Uterus (tissue), 4 donors: ENCODE measurements around the gene ATM. TPM values are rescaled to one million over a fixed set of nuclear protein-coding genes. Genes with fewer than 3 reads are reported as not detected.

Source experiments
- DNase-seq, 2 donors: peaks; one replicate each; pipeline ENCODE4 v3.0.0-alpha.2; 2019 to 2020
- H3K27ac ChIP-seq, 2 donors: fragments of 200-600 bp; sonication (generic); 1 replicate in 1 of 2; 2 replicates in 1 of 2; pipeline ENCODE4 v1.5.1; 2016 to 2018
- H3K27me3 ChIP-seq, 2 donors: fragments of 200-600 bp; sonication (generic); one replicate each; pipeline ENCODE4 v1.5.1; 2018 to 2019; ENCODE audit warnings: control low read depth in 1 of 2
- H3K36me3 ChIP-seq, 2 donors: fragments of 200-600 bp; sonication (generic); one replicate each; pipeline ENCODE4 v1.5.1; 2019; ENCODE audit warnings: control low read depth in 1 of 2
- H3K4me1 ChIP-seq, 2 donors: fragments of 200-600 bp; sonication (generic); one replicate each; pipeline ENCODE4 v1.5.1; 2018 to 2019; ENCODE audit warnings: control low read depth in 1 of 2
- H3K4me3 ChIP-seq, 2 donors: fragments of 200-600 bp; sonication (generic); 1 replicate in 1 of 2; 2 replicates in 1 of 2; pipeline ENCODE4 v1.5.1; 2018 to 2019; ENCODE audit warnings: mild to moderate bottlenecking in 1 of 2
- H3K9me3 ChIP-seq, 2 donors: fragments of 200-600 bp; sonication (generic); one replicate each; pipeline ENCODE4 v1.5.1; 2019; ENCODE audit warnings: control low read depth in 1 of 2
- CTCF ChIP-seq, 4 experiments: fragments of 200-600 bp in 2 of 4; fragments of 450-650 bp in 2 of 4; sonication (generic) in 2 of 4; IDR thresholded peaks; one replicate each; pipeline ENCODE4 v1.5.1; 2016 to 2019; ENCODE audit warnings: antibody characterized with exemption in 4 of 4, mild to moderate bottlenecking in 2 of 4, moderate library complexity in 1 of 4
- POLR2A ChIP-seq, 2 donors: fragments of 450-650 bp; IDR thresholded peaks; one replicate each; pipeline ENCODE4 v1.6.1; 2016; ENCODE audit warnings: antibody characterized with exemption in 2 of 2, mild to moderate bottlenecking in 1 of 2, moderate library complexity in 1 of 2
- intact Hi-C: fragments of 100-400 bp; cut with DNase I; formaldehyde crosslinking; loops from one replicate; pipeline ENCODE4 v1.15.1; 2023; ENCODE audit warnings: low total_unique reads
- total RNA-seq, 4 donors: library from RNA; depleted of rRNA in 3 of 4; stranded (reverse); fragments of >200 nt in 3 of 4; gene quantifications; one replicate each; pipeline versions ENCODE4 v1.1.0 to v1.2.4, GENCODE V29; 2014 to 2023
- donor health status: DM: yes; HTN: yes; CAD: no.

The ATM gene
- total RNA-seq, 4 donors from 2014 or later: 51.2 to 196 (median 132) TPM

- no peaks in the 10 kb centered on the region for H3K27me3 ChIP-seq
- no peaks in the 10 kb centered on the region for H3K4me1 ChIP-seq
- H3K27ac ChIP-seq: no peak overlapping the region
- no peak overlapping the region for H3K4me3 ChIP-seq
- H3K36me3 ChIP-seq: no peaks in the 10 kb centered on the region
- TF ChIP-seq POLR2A (IDR thresholded peaks at IDR 0.05) (no peak), CTCF (IDR thresholded peaks at IDR 0.05) (no peak)
- H3K9me3 ChIP-seq: no peaks in the 10 kb centered on the region
- DNase-seq: no peak
- intact Hi-C loops: no loop called here
Observed at GRCh38 chr11:108197351-108197750, 25.5 kb upstream of the ATM start.

- intact Hi-C loops: no loop called here
- H3K27ac ChIP-seq: no peak overlapping the region
- H3K36me3 ChIP-seq: no peaks in the 10 kb centered on the region
- H3K4me1 ChIP-seq: no peaks in the 10 kb centered on the region
- TF ChIP-seq POLR2A (IDR thresholded peaks at IDR 0.05) (no peak), CTCF (IDR thresholded peaks at IDR 0.05) (no peak)
- no peak for DNase-seq
- no peaks in the 10 kb centered on the region for H3K9me3 ChIP-seq
- H3K27me3 ChIP-seq: no peaks in the 10 kb centered on the region
- H3K4me3 ChIP-seq: no peak overlapping the region
Observed at GRCh38 chr11:108198833-108199232, 24.0 kb upstream of the ATM start.

- intact Hi-C loops: no loop called here
- Histone ChIP-seq H3K4me3 (no peak overlapping the region), H3K4me1 (no peaks in the 10 kb centered on the region), H3K27ac (no peak overlapping the region), H3K9me3 (no peaks in the 10 kb centered on the region), H3K27me3 (no peaks in the 10 kb centered on the region), H3K36me3 (no peaks in the 10 kb centered on the region)
- no peak for DNase-seq
- no peak for TF ChIP-seq CTCF (IDR thresholded peaks at IDR 0.05)
- no peak for TF ChIP-seq POLR2A (IDR thresholded peaks at IDR 0.05)
Observed at GRCh38 chr11:108199446-108200321, 23.2 kb upstream of the ATM start.

GRCh38 chr11:108203075-108203474, 19.8 kb upstream of the ATM start:
- no peak for DNase-seq
- Histone ChIP-seq H3K4me3 (no peak overlapping the region), H3K4me1 (no peaks in the 10 kb centered on the region), H3K27ac (no peak overlapping the region), H3K27me3 (no peaks in the 10 kb centered on the region), H3K36me3 (no peaks in the 10 kb centered on the region), H3K9me3 (no peaks in the 10 kb centered on the region)
- TF ChIP-seq CTCF (IDR thresholded peaks at IDR 0.05): no peak
- TF ChIP-seq POLR2A (IDR thresholded peaks at IDR 0.05): no peak
- intact Hi-C loops: no loop called here

- H3K4me1 ChIP-seq: no peaks in the 10 kb centered on the region
- H3K4me3 ChIP-seq: no peak overlapping the region
- intact Hi-C loops: no loop called here
- no peak for DNase-seq
- H3K9me3 ChIP-seq: no peaks in the 10 kb centered on the region
- no peaks in the 10 kb centered on the region for H3K36me3 ChIP-seq
- TF ChIP-seq CTCF (IDR thresholded peaks at IDR 0.05) (no peak), POLR2A (IDR thresholded peaks at IDR 0.05) (no peak)
- no peak overlapping the region for H3K27ac ChIP-seq
- H3K27me3 ChIP-seq: no peaks in the 10 kb centered on the region
Observed at GRCh38 chr11:108204376-108204775, 18.5 kb upstream of the ATM start.
